GM18520 (cell line): ENCODE results near the gene NT5DC3.

Source experiments
- ATAC-seq: cut with Tn5 transposase; IDR thresholded peaks from one replicate; pipeline ENCODE4 v1.9.1; 2021; ENCODE audit not compliant: unreplicated experiment

The NT5DC3 gene

DNA sequence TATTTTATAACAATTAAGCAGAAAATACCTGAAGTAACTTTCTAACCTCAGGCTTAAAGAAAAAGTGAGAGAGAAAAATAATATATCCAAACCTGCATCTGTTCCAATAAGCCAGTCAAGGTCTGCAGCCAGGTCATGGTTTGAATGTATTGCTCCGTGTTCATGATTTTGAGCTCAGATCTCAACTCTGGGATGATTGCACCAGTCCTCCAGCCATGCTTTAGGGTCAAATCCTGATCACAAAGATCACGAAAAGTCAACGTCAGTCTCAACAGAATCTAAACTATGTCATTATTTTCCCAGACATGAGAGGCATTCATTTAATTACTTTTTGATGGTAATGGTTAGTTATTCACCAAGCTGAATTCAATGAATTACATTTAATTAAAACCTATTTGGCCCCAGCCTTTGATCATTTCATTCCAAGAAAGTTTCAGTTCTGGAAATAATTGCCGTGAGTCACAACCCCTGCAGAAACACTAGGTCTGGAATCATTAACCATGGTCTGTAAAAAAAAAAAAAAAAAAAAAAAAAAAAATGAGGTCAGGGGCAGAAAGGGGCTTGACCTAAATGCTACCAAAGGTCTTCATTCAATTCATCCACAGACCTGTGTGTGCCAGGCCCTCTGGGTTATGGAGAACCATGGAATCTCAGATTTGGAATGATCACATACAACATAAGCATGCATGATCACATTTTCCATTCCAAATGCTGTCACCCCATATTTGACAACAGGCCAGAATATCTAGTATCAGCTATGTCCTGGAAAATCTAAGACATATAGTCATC lies 55.6 kb downstream of the NT5DC3 start:
- no peak for ATAC-seq

DNA sequence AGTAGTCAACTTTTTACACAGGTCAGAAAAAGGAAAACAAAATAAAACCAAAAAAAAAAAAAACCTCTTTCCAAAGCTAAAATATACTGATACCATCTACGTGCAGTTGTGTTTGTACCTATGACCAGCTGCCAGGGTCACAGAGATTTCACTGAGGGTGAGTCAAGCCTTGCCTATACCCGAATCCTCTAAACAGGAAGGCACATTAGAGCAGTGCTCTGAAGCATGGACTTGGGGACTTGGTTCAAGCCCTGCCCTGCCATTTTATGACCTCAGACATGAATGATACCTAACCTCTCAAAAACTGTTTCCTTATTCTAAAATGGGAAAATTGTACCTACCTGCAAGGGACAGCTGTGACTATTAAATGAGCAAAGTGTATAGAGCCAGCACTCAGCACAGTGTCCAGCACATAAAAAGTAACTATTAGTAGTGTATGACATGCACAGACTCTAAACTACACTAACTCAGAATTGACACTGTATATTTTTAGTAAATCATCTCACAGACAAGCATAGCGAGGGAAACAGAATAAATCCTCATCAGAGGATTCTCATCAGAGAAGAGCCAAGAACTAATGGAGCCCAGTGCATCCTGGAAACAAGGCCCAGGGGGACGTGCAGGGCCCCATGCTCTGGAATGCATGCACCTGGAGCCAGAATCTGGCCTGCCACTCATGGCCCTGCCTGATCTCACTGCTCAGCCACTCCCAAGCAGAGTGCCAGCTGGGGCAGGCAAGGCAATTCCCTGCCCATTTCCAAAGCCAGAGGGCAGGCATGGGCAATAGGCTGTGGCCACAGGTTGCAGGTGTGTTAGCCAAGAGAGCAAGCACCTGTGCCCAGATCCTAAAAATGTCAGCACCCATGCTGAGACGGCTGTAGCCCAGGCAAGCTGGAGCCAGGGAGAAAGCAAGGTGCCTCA lies 57.0 kb downstream of the NT5DC3 start:
- no peak for ATAC-seq

DNA sequence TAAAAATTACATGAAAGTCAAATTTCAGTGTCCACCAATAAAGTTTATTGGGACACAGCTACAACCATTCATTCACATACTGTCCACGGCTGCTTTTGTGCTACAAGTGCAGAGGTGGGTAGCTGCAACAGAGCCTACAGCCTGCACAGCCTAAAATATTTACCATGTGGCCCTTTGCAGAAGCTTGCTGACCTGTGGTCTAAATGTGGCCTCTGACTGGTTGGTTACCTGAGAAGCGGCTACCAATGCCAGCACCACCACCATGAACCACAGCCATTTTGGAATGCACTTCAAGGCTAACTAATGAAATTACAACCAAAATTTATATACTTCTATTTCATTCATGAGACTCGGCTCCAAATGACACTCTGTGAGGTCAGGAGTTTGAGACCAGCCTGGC lies 58.6 kb downstream of the NT5DC3 start:
- no peak for ATAC-seq

DNA sequence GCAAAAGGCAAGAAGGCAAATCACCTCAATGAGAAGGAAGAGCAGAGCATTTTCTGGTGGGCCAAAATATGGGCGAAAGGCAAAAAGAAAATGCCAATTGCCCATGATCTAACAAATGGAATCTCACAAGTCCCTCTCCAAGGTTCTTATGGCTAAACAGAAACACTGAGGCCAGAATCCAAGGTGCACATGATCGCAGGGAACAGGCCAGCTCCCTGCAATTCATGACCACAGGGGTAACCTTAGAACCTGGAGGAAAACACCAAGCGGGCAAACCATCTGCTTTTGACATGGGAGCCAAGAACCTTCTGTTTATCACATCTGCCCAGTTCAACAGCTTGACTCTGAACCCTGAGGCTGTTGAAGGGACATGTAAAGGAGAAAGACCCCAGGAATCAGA lies 60.0 kb downstream of the NT5DC3 start:
- ATAC-seq, result no peak

DNA sequence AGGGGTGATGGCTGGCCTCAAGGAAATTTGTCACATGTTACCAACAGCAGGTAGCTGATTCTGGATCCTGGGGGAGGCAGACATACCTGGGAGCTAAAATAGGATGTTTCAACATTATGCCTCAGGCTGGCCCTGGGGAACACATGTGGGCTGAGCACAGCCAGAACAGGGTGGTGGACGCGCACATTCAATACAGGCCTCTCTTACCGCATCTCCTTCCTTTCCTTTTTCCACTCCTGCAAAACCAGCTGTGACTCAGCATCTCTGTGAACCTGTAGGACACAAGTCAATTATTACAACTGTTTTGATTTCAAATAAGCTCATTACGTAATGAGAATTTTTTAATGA lies 61.0 kb downstream of the NT5DC3 start:
- ATAC-seq, result no peak

DNA sequence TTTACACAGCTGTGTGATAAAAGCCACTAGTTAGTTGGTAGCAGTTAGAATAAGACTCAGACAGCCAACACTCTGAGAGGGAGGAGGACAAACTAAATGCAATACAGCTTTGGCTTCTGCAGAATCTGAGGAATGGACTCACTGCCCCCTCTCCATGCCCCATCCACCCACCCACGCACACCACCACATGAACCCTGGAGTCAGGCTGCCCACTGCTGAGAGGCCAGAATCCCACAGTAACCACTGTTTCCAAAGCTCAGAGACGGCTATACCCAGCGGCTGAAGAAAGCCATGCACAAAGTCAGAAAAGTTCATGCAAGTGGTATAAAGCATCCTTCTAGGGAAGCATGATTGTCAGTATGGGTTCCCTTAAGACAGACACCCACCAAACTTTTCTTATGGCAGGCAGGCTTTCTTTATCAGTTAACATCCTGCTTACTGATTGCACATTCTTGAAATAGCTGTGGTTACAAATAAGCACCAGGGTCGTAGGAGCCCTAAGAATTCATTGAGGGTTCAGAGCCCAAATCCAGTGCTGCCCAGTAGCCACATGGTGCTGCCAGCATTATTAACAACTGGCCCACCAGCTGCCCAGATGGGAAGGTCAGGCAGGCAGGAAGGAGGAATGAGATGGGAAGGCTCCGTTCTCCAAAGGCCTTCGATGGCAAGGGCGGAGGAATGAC lies 61.5 kb downstream of the NT5DC3 start:
- ATAC-seq, result no peak

DNA sequence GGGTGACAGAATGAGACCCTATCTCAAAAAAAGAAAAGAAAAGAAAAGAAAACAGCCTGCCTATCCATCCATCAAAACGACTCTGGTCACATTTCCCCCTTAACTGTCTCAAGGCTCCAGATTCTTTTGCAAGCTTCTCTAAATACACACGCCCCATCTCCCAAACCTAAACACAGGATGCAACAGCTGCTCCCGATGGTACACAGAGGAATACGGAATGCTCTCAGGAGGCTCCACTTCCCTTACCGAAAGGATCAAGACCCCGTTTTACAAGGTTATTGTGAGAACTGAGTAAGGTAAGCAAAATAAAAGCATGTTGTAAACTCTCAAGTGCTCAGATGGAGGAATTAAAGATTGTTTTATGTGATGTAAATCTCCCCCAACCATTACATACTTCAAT lies 62.3 kb downstream of the NT5DC3 start:
- ATAC-seq, result no peak

DNA sequence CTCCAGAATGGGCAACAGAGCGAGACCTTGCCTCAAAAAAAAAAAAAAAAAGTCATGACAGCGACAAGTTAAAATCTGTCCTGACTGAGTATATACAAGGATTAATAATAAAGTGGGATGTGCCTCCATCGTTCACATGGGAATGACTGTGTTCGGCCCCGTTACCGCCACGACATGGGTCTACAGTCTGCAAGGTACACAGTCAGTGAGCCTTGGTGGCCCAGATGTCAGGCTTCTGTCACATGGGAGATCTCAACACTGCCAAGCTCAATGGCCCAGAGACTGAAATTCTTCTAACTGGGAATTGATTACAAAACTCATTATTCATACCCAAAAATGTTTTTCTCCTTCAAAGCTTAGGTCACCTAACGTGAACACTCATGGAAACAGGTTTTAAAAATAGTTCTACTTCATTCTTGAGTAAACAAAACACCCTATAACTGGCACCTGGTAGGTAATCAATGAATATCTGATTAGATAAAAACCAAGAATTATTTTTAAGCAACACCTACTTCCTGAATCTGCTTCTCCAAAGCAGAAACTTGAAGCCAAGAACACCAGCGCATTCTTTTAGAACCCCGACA lies 66.0 kb downstream of the NT5DC3 start:
- no peak for ATAC-seq

DNA sequence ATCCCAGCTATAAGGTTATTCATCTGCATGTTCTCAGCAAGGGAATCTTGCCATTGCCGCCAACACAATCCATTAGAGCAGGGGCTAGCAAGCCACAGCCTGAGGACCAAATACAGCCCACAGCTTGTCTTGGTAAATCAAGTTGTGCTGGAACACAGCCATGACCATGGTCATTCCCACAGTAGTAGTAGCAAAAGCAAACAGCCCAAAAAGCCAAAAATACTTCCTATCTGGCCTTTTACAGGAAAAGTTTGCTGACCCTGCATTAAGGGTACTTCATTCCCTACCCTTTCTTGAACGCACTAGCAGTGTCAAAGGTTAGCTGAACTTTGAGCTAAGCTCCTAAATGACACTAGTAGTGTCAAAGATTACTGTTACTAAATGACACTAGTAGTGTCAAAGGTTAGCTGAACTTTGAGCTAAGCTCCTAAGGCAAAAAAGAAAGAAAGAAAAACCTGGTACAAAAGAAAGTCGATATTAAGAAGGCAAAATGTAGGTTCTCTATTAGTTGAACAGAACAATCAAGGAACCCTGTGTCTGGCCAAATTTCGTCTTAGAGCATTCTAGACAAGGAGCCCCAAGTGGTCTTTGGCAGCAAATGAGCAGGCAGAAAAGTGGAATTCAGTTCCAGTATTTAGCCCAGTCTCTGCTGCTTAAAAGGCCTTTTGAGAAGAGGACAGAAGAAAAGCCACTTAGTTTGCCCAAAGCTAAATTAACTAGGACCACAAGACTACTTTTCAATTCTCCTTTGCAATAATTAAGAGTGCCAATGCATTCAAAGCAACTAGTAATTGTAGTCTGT lies 67.7 kb downstream of the NT5DC3 start:
- no peak for ATAC-seq

DNA sequence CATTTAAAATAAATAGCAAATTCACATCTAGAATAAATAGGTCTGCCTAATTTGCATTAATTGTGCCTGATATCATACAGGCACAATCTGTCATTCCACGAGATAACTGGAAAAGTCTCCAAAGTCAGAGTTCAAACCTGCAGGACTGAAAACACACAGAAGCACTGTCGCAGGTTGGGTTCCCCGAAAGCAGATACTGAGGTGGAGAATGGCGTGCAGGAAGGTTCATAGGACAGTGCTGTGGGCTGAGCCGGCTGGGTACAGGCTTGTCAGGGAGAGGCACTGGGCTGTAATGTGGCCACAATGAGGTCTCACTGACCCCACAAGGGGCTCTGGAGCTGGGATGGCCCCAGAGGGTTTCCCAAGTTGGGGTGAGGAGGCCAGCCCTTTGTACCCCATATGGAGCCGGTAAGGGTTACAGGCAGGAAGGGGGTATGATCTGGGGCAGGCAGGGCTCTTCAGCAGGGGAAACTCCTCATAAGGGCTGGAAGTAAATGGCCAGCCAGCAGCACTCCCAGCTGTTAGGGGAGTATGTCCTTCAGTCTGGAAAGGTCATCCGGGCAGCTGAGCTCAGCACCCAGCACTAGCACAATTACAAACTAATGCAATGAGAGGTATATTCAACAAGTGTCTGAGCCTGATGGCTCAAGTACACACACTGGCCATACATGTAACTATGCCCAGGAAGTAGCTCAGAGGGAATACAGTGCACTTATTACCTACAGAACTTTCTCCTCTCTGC lies 68.5 kb downstream of the NT5DC3 start:
- no peak for ATAC-seq

DNA sequence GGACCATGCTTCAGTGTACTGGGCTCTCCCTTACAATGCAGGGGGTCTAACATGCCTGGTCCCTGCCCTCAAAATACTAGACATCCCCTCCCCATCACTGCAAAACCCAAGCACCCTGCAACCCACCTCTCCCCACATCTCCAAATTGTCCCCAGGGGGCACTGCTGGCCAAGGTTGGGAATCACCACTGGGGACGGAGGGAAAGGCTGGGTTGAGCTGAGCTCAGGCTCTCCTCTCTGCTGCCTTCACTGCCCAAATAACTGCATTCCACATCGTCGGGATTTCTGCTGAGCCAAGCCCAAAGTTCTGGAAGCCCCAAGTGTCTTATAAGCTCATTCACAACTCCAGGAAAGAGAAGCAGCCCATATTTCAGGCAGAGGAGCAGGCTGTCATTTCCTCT lies 69.6 kb downstream of the NT5DC3 start:
- ATAC-seq, result no peak

DNA sequence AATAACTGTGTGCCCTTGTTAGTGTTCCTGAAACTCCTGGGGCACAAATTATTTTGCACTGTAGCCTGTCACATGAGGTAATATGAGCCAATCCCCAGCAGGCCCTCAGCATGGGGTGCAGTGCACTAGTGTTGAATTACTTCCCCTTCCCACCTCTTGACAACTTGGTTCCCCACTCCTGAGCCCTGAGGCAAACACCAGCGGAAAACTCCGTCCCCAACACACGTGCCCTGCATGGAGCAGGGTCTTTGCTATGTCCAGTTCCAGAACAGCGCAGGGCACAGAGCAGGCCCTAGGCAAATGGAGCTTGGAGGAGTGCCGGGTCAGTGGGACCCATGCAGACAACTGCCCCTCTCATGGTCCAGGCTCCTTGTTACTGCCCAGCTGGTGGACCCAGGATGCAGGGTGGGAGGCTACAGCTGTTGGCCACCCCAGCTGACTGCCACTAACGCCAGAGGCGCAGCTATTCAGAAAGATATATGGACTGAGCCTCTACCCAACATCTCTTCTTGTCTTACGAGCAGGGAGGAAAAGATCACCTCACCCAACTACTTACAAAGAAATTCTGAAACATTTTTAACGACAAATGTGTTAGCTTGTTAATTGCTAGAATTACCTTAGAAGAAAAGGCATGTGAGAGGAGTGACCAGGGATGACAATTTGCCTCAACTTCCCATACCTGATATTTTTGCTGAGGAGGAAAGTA lies 71.6 kb downstream of the NT5DC3 start:
- no peak for ATAC-seq

DNA sequence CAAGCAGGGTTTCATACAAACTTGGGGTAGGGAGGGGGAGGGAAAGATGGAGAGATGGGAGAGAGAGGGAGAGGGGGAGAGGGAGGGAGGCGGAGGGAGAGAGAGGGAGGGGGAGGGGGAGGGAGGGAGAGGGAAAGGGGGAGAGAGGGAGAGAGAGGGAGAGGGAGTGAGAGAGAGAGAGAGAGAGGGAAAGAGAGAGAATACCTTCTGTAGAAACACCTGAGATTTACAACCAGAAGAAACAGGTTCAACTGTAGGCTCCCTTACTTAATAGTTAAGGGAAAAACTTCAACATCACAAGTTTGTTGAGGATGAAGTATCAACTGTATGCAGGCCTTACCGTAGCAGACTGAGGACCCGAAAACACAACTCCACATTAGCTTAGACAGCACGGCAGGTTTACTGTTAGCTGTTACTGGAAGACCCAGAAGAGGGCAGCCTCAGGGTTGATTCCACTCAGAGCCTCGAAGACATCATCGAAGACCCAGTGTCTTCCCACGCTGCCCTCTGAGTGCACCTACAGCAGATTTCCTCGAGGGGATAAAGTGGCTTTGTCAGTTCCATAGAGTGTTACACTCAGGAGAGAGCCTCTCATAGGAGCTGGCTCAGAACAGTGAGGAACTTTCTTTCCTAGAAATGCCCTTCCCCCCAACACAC lies 72.4 kb downstream of the NT5DC3 start:
- no peak for ATAC-seq

DNA sequence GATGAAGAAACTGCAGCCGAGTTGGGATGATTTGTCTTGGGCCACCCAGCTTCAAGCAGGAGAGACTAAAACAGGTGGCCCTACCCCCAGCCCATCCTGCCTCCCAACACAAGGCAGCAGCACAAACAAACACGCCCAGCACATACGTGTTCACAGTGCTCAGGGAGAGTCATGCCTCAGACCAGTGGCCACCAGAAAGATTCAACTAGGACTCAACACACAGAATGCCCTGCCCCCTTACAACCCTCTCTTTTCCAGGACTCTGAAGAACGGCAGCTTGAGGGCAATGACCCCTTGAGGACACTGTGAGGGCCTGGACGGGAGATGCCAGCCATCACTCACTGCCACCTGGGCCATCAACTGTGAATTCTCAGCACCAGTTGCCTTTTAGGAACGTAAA lies 75.0 kb downstream of the NT5DC3 start:
- ATAC-seq, result no peak

DNA sequence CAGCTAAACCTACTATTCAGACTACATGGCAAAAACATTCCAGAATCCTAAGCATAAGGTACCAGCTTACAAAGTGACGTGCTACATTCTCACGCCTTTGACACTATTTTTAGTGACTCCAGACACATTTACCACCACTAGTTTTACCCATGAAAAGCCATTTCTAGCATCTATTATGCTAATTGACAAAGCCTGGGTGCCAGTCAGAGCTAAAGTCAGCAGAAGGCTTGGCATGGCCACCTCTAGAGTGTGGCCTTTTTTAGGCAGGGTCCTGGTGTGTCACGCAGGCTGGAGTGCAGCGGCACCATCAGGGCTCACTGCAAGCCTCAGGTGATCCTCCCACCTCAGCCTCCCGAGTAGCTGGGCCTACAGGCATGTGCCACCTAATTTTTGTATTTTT lies 75.7 kb downstream of the NT5DC3 start:
- ATAC-seq, result no peak

DNA sequence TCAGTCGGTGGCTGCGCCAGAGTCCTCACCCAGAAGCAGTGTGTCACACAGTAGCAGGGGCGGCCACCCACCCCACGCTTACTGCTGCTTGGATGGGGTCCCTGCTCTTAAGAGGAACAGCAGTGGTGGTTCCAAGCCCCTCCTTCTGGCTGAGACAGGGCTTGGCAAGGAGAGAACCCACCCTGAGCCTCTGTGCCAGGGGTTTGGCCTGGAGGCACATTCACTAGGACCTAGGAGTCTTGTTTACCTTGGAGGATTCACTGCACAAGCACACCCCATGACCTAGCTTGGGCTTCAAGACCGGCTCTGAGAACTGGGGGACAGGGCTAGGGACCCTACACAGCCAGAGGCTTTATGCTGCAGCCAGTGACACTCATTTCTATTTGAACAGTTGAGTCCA lies 78.6 kb downstream of the NT5DC3 start:
- ATAC-seq, result no peak

DNA sequence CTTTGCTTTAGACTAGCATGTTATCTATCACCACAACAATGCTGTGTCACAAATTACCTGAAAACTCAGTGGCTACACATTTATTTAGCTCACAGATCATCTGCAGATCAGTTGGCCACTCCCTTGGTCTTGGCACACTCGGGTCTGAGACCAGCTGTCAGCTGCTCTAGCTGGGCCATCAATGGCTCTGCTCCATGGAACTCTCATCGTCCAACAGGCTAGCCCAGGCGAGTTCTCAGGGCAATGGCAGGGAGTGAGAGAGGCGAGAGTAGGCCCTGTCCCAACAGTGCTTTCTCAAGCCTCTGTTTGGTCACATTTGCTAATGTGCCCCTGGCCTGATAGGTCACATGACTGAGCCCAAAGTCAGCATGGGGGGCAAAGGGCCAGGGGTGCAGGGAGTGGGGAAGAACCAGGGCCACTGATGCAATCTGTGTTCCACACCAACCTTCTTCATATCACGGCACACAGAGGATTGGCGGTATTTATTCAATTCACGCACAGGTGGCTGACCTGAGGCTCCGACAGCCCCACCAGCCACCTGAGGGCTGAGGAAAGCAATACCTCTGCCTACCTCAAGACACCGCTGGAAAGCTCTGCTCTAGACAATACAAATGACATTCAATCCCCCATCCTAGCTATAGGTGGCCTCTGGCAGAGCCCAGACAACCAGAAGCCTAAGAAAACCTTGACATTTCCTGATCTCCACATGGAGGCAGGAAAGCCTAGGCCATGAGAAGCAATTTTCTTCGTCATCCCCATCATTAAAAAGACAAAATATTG lies 82.5 kb downstream of the NT5DC3 start:
- ATAC-seq, result no peak

DNA sequence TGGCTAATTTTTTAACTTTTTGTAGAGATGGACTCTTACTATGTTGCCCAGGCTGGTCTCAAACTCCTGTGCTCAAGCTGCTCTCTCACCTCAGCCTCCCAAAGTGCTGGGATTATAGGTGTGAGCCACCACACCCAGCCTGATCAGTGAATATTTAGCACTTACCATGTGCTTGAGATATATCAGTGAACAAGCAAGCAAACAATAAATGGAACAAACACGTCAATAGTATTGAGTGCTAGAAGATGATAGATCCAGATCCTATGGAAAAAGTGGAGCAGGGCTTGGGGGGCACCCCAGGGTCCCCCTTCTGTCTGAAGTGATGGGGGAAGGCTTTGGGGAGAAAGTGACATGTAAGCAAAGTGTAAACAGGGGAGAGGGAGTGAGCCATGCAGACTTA lies 83.8 kb downstream of the NT5DC3 start:
- no peak for ATAC-seq
